ENCODE results near the gene HK2. TPM values are rescaled to one million over a fixed set of nuclear protein-coding genes. Genes with fewer than 3 reads are reported as not detected.

HK2 gene
- polyA plus RNA-seq, 1 donor = 2.8 TPM

- DNase-seq = no peak
- Histone ChIP-seq H3K36me3 (ENCODE audit: control insufficient read depth, insufficient read depth, low read length) (peaks cover 2% of the 10 kb centered on the region), H3K4me1 (ENCODE audit: control insufficient read depth, insufficient read depth, low read length) (peaks cover 12% of the 10 kb centered on the region), H3K27ac (ENCODE audit: low read length) (no peak overlapping the region), H3K9me3 (ENCODE audit: control insufficient read depth, low read depth, low read length) (no peaks in the 10 kb centered on the region), H3K27me3 (ENCODE audit: control insufficient read depth, insufficient read depth, low read length) (no peaks in the 10 kb centered on the region), H3K4me3 (ENCODE audit: low read length) (no peak overlapping the region)
- WGBS (ENCODE audit: insufficient coverage, low lambda C conversion rate) = no CpG with 5 or more reads among the region's 4 CpGs
Observed at GRCh38 chr2:74935975-74936391, 102.1 kb downstream of the HK2 start.

- WGBS (ENCODE audit: insufficient coverage, low lambda C conversion rate) = 91% methylated on average over 4 of the region's 6 CpGs
- H3K9me3 ChIP-seq (ENCODE audit: control insufficient read depth, low read depth, low read length) = peaks cover 2% of the 10 kb centered on the region
Observed at GRCh38 chr2:74937221-74937880, 103.4 kb downstream of the HK2 start.

GRCh38 chr2:74938264-74938663, 104.3 kb downstream of the HK2 start:
- Histone ChIP-seq H3K4me1 (ENCODE audit: control insufficient read depth, insufficient read depth, low read length) (peaks cover 12% of the 10 kb centered on the region), H3K9me3 (ENCODE audit: control insufficient read depth, low read depth, low read length) (peaks cover 2% of the 10 kb centered on the region)
- WGBS (ENCODE audit: insufficient coverage, low lambda C conversion rate) = 100% methylated on average over 2 of the region's 4 CpGs

More at GRCh38 chr2:74937221-74937880, 103.4 kb downstream of the HK2 start:
- no peak overlapping the region for H3K4me3 ChIP-seq (ENCODE audit: low read length)
- peaks cover 2% of the 10 kb centered on the region for H3K36me3 ChIP-seq (ENCODE audit: control insufficient read depth, insufficient read depth, low read length)
- H3K4me1 ChIP-seq (ENCODE audit: control insufficient read depth, insufficient read depth, low read length) = peaks cover 12% of the 10 kb centered on the region
- H3K27me3 ChIP-seq (ENCODE audit: control insufficient read depth, insufficient read depth, low read length) = no peaks in the 10 kb centered on the region
- DNase-seq = no peak
- H3K27ac ChIP-seq (ENCODE audit: low read length) = no peak overlapping the region

GRCh38 chr2:74939919-74940812, 106.2 kb downstream of the HK2 start:
- H3K9me3 ChIP-seq (ENCODE audit: control insufficient read depth, low read depth, low read length) = peaks cover 2% of the 10 kb centered on the region
- H3K27ac ChIP-seq (ENCODE audit: low read length) = peak overlapping the region; percentile 42
- H3K27me3 ChIP-seq (ENCODE audit: control insufficient read depth, insufficient read depth, low read length) = no peaks in the 10 kb centered on the region
- no peak overlapping the region for H3K4me3 ChIP-seq (ENCODE audit: low read length)
- H3K36me3 ChIP-seq (ENCODE audit: control insufficient read depth, insufficient read depth, low read length) = no peaks in the 10 kb centered on the region
- H3K4me1 ChIP-seq (ENCODE audit: control insufficient read depth, insufficient read depth, low read length) = peaks cover 12% of the 10 kb centered on the region
- DNase-seq = peak; percentile 73 to 93
- 30% methylated on average over 3 of the region's 7 CpGs for WGBS (ENCODE audit: insufficient coverage, low lambda C conversion rate)

More at GRCh38 chr2:74938264-74938663, 104.3 kb downstream of the HK2 start:
- Histone ChIP-seq H3K27me3 (ENCODE audit: control insufficient read depth, insufficient read depth, low read length) (no peaks in the 10 kb centered on the region), H3K27ac (ENCODE audit: low read length) (no peak overlapping the region), H3K36me3 (ENCODE audit: control insufficient read depth, insufficient read depth, low read length) (peaks cover 2% of the 10 kb centered on the region), H3K4me3 (ENCODE audit: low read length) (no peak overlapping the region)
- DNase-seq = no peak

GRCh38 chr2:74941284-74941683, 107.4 kb downstream of the HK2 start:
- Histone ChIP-seq H3K27ac (ENCODE audit: low read length) (no peak overlapping the region), H3K27me3 (ENCODE audit: control insufficient read depth, insufficient read depth, low read length) (no peaks in the 10 kb centered on the region), H3K4me1 (ENCODE audit: control insufficient read depth, insufficient read depth, low read length) (peaks cover 12% of the 10 kb centered on the region), H3K36me3 (ENCODE audit: control insufficient read depth, insufficient read depth, low read length) (no peaks in the 10 kb centered on the region), H3K4me3 (ENCODE audit: low read length) (no peak overlapping the region), H3K9me3 (ENCODE audit: control insufficient read depth, low read depth, low read length) (peaks cover 2% of the 10 kb centered on the region)
- 60% methylated on average over 1 of the region's 3 CpGs for WGBS (ENCODE audit: insufficient coverage, low lambda C conversion rate)
- no peak for DNase-seq

GRCh38 chr2:74942263-74942662, 108.3 kb downstream of the HK2 start:
- Histone ChIP-seq H3K9me3 (ENCODE audit: control insufficient read depth, low read depth, low read length) (peaks cover 2% of the 10 kb centered on the region), H3K4me3 (ENCODE audit: low read length) (no peak overlapping the region), H3K27me3 (ENCODE audit: control insufficient read depth, insufficient read depth, low read length) (no peaks in the 10 kb centered on the region), H3K4me1 (ENCODE audit: control insufficient read depth, insufficient read depth, low read length) (peaks cover 12% of the 10 kb centered on the region), H3K27ac (ENCODE audit: low read length) (no peak overlapping the region), H3K36me3 (ENCODE audit: control insufficient read depth, insufficient read depth, low read length) (no peaks in the 10 kb centered on the region)
- no peak for DNase-seq
- no CpG with 5 or more reads among the region's 5 CpGs for WGBS (ENCODE audit: insufficient coverage, low lambda C conversion rate)

Other genes starting within 250 kb of the HK2 start
- gene M1AP, start 185.8 kb upstream of the HK2 start, polyA plus RNA-seq = 0.12 TPM
- gene SEMA4F, start 179.9 kb upstream of the HK2 start, polyA plus RNA-seq = 2.9 TPM
- 70.7 TPM for gene POLE4, start 124.5 kb downstream of the HK2 start, polyA plus RNA-seq